HepG2 (cell line): ENCODE results near the gene ZNF558. TPM values are rescaled to one million over a fixed set of nuclear protein-coding genes. Genes with fewer than 3 reads are reported as not detected.

Source experiments
- CHCHD3 ChIP-seq: sonication (generic); formaldehyde crosslinking; IDR thresholded peaks from 2 replicates; pipeline ENCODE4 v1.8.0; 2022; ENCODE audit warnings: mild to moderate bottlenecking, missing genetic modification reagents, moderate library complexity
- DMAP1 ChIP-seq: IDR thresholded peaks from 2 replicates; pipeline ENCODE4 v1.6.1; 2016
- ETV5 ChIP-seq: IDR thresholded peaks from 2 replicates; pipeline ENCODE4 v1.6.1; 2018; ENCODE audit warnings: missing biosample characterization, missing genetic modification reagents, inconsistent platforms, borderline replicate concordance
- HOXA3 ChIP-seq: sonication (generic); formaldehyde crosslinking; IDR thresholded peaks from 2 replicates; pipeline ENCODE4 v1.5.0; 2020; ENCODE audit warnings: missing genetic modification reagents
- KAT2B ChIP-seq: fragments of 150-350 bp; IDR thresholded peaks from 2 replicates; pipeline ENCODE4 v1.6.1; 2014; ENCODE audit warnings: low read depth, low read length, borderline replicate concordance
- MATR3 ChIP-seq: sonication (generic); formaldehyde crosslinking; IDR thresholded peaks from 2 replicates; pipeline ENCODE4 v1.4.0; 2020; ENCODE audit warnings: missing genetic modification reagents
- NONO ChIP-seq, 2 experiments: fragments of 450-650 bp in 1 of 2; sonication (generic) in 1 of 2; formaldehyde crosslinking in 1 of 2; IDR thresholded peaks in 1 of 2; conservative IDR thresholded peaks in 1 of 2; 2 replicates each; pipeline versions ENCODE4 v1.6.1 to v1.8.0; 2017 to 2022; ENCODE audit warnings: mild to moderate bottlenecking in 1 of 2, missing genetic modification reagents in 1 of 2, moderate library complexity in 1 of 2
- NRL ChIP-seq: sonication (generic); formaldehyde crosslinking; IDR thresholded peaks from 2 replicates; pipeline ENCODE4 v1.5.0; 2020; ENCODE audit warnings: missing genetic modification reagents, mild to moderate bottlenecking, moderate library complexity, borderline replicate concordance
- PHF8 ChIP-seq: sonication (generic); formaldehyde crosslinking; IDR thresholded peaks from 2 replicates; pipeline ENCODE4 v1.5.0; 2020; ENCODE audit warnings: missing genetic modification reagents
- SALL2 ChIP-seq: sonication (generic); formaldehyde crosslinking; IDR thresholded peaks from 2 replicates; pipeline ENCODE4 v1.8.1; 2023; ENCODE audit warnings: mild to moderate bottlenecking, missing genetic modification reagents, inconsistent platforms
- SAP130 ChIP-seq: IDR thresholded peaks from 2 replicates; pipeline ENCODE4 v1.6.1; 2016; ENCODE audit warnings: low read depth
- SRY ChIP-seq: sonication (generic); formaldehyde crosslinking; IDR thresholded peaks from 2 replicates; pipeline ENCODE4 v1.8.0; 2022; ENCODE audit warnings: mild to moderate bottlenecking, missing genetic modification reagents
- ZHX2 ChIP-seq, 2 experiments: sonication (generic) in 1 of 2; formaldehyde crosslinking in 1 of 2; IDR thresholded peaks; 2 replicates each; pipeline versions ENCODE4 v1.6.1 to v1.9.0; 2014 to 2022; ENCODE audit warnings: antibody characterized with exemption in 1 of 2, borderline replicate concordance in 1 of 2, inconsistent platforms in 1 of 2, low read depth in 1 of 2, missing genetic modification reagents in 1 of 2
- ZNF460 ChIP-seq: sonication (generic); formaldehyde crosslinking; IDR thresholded peaks from 2 replicates; pipeline ENCODE4 v1.5.1; 2020; ENCODE audit warnings: missing genetic modification reagents, mild to moderate bottlenecking, borderline replicate concordance
- ZNF512 ChIP-seq: sonication (generic); formaldehyde crosslinking; IDR thresholded peaks from 2 replicates; pipeline ENCODE4 v1.4.0; 2020; ENCODE audit warnings: mild to moderate bottlenecking, missing genetic modification reagents
- ZNF883 ChIP-seq: sonication (generic); formaldehyde crosslinking; IDR thresholded peaks from 2 replicates; pipeline ENCODE4 v1.5.1; 2020; ENCODE audit warnings: mild to moderate bottlenecking, missing genetic modification reagents; ENCODE audit errors: not compliant biosample characterization
- ZSCAN31 ChIP-seq: sonication (generic); formaldehyde crosslinking; IDR thresholded peaks from 2 replicates; pipeline ENCODE4 v1.5.0; 2020; ENCODE audit warnings: low read depth, mild to moderate bottlenecking, missing genetic modification reagents
- polyA plus RNA-seq, 8 experiments: library from polyadenylated mRNA; depleted of rRNA in 3 of 8; stranded (reverse) in 7 of 8; unstranded in 1 of 8; fragments of >200 nt; fragmentation: Illumina TruSeq in 4 of 8; extraction: Trizol in 4 of 8; gene quantifications; 2 replicates each; pipeline versions ENCODE4 v1.2.1 to v1.2.3, GENCODE V29; 2011 to 2016; ENCODE audit warnings: low read depth in 4 of 8, missing spikeins in 1 of 8, mixed read lengths in 1 of 8; ENCODE audit not compliant: insufficient read depth in 1 of 8
- total RNA-seq, 5 experiments: library from RNA; depleted of rRNA; stranded (reverse); fragments of >200 nt; fragmentation: Illumina TruSeq; extraction: Trizol; gene quantifications; 2 replicates each; pipeline ENCODE4 v1.2.3, GENCODE V29; 2016; ENCODE audit warnings: low read depth in 1 of 5
- TF ChIP-seq, protein P1 (sequence below): sonication (generic); formaldehyde crosslinking; IDR thresholded peaks from 2 replicates; pipeline ENCODE4 v1.8.0; 2022; ENCODE audit warnings: mild to moderate bottlenecking, missing genetic modification reagents, moderate library complexity
- TF ChIP-seq, protein P2 (sequence below): sonication (generic); formaldehyde crosslinking; IDR thresholded peaks from 2 replicates; pipeline ENCODE4 v1.8.1; 2022; ENCODE audit warnings: mild to moderate bottlenecking, missing genetic modification reagents

ZNF558 gene
- total and polyA plus RNA-seq, 2 of the 13 experiments (the other 11 are each of a cell fraction or from before 2014, with no cell fraction given): 9.5 to 10.8 TPM

DNA sequence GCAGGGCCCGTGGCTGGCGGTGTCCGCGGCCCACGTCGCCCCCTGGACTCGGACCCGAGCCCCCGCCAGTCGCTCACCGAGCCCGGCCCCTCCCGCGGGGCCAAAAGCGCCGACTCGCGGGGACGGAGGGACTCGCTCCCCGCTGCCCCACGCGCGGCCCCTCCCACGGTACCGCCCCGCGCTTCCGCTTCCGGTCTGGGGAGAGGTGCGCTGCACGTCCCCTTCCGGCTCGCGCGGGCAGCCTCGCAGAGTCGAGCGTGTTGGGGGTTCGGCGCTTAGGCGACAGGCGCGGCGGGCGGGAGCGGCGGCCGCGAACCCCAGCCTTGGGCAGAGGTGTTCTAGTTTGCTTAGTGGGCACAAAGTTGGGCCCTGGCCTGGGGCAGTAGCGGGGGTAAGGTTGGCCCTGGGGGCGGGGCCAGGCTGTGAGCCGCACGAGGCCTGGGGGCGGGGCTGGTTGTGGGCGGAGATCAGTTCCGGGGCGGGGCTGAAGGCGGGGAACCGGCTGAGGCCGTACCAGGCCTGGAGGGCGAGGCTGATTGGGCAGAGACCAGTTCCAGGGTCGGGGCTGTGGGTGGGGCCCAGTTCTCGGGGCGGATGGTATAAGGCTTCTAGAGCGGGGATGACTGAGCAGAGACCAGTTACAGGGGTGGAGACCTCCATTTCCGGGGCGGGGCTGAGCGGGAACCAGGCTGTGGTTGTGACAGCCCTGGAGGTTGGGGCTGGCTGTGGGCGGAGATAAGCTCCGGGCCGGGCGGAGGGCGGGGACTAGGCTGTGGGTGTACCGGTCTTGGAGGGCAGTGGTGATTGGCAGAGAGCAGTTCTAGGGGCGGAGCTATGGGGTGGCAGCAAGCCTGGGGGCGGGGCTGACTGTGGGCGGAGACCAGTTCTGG lies at the start of gene ZNF558, which contains the start of gene MBD3L1 (continued):
- no peak for TF ChIP-seq ZHX2 (IDR thresholded peaks at IDR 0.05; ENCODE audit: low read depth)
- TF ChIP-seq ZHX2 (CRISPR knock-in tag; IDR thresholded peaks at IDR 0.05; ENCODE audit: borderline replicate concordance): no peak
- no peak for TF ChIP-seq NRL (CRISPR knock-in tag)
- TF ChIP-seq DMAP1 (CRISPR knock-in tag): peak; percentile 79; the same call in 1 of the 2 replicates
- TF ChIP-seq SALL2 (CRISPR knock-in tag): no peak
- TF ChIP-seq ZNF883 (CRISPR knock-in tag): peak; percentile 49
- no peak for TF ChIP-seq MATR3 (CRISPR knock-in tag)
- TF ChIP-seq NONO (IDR thresholded peaks at IDR 0.05): no peak
- TF ChIP-seq NONO (CRISPR knock-in tag; conservative IDR thresholded peaks at IDR 0.05): peak; percentile 58; the same call in 1 of the 2 replicates
- TF ChIP-seq, protein P1, sequence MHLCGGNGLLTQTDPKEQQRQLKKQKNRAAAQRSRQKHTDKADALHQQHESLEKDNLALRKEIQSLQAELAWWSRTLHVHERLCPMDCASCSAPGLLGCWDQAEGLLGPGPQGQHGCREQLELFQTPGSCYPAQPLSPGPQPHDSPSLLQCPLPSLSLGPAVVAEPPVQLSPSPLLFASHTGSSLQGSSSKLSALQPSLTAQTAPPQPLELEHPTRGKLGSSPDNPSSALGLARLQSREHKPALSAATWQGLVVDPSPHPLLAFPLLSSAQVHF (CRISPR knock-in tag): no peak
- peak; percentile 86 for TF ChIP-seq PHF8 (CRISPR knock-in tag)
- TF ChIP-seq HOXA3 (CRISPR knock-in tag): no peak
- TF ChIP-seq ETV5 (CRISPR knock-in tag): peak; percentile 63
- no peak for TF ChIP-seq CHCHD3 (CRISPR knock-in tag)
- no peak for TF ChIP-seq KAT2B
- peak; percentile 70; the same call in 1 of the 2 replicates for TF ChIP-seq SAP130 (CRISPR knock-in tag)
- TF ChIP-seq ZNF460: no peak
- TF ChIP-seq, protein P2, sequence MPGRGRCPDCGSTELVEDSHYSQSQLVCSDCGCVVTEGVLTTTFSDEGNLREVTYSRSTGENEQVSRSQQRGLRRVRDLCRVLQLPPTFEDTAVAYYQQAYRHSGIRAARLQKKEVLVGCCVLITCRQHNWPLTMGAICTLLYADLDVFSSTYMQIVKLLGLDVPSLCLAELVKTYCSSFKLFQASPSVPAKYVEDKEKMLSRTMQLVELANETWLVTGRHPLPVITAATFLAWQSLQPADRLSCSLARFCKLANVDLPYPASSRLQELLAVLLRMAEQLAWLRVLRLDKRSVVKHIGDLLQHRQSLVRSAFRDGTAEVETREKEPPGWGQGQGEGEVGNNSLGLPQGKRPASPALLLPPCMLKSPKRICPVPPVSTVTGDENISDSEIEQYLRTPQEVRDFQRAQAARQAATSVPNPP (CRISPR knock-in tag): no peak
- no peak for TF ChIP-seq ZNF512
- no peak for TF ChIP-seq SRY (CRISPR knock-in tag)
- TF ChIP-seq ZSCAN31: no peak
